GM21526 (cell line): ENCODE data around the gene DBI.
"Not testable (repeated sequence)": the region's sequence is repeated elsewhere in the genome, so short reads cannot be mapped to it uniquely, and the experiment has no call there.

Experiments
- ATAC-seq: cut with Tn5 transposase; IDR thresholded peaks from one replicate; pipeline ENCODE4 v1.9.1; 2021; ENCODE audit warnings: moderate library complexity; ENCODE audit not compliant: unreplicated experiment, low FRiP score

The DBI gene

DNA sequence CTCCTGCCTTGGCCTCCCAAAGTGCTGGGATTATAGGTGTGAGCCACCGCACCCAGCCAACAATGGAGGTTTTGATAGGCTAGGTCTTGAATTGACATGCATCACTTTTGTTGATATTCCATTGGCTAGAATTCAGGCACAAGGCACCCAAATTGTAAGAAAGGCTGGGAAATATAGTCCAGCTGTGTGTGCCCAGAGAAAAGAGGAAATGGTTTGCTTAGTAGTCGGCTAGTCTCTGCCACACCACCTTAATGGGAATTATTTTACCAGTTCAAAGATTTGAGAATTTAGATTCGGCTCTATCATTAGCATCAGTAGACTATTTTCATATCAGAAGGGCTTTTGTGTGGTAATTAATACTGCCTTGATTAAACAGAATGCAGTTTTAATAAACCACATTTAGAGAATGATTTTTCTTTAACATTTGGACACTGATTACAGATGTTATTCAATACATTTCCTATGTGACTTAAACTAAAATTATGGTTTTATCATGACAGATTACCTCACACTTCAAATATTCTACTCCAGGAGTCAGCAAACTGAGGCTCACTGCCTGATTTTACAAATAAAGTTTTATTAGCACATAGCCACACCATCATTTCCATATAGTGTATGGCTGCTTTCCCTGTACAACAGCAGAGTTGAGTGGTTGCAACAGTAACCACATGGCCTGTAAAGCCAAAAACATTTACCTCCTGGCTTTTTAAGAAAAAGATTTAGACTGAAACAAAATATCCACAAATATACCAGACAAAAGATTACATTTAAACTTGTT, 27.4 kb downstream of the DBI start:
- no peak for ATAC-seq

DNA sequence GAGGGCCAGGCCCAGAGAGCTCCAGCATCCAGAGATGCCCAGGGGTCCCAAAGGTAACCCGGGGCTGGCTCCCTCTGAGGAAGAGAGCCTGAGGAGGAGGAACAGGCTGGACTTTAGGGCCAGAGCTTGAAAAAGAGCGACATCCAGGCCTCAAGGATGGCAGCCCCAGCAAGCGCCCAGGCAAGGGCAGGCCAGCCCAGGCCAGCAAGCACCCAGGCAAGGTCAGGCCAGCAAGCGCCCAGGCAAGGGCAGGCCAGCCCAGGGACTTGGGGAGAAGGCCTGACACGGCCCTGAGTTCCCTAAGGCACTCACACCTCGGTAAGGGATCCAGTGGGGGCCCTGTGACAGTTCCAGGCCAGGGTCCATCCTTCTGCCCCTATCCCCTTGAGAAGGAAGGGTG, 30.4 kb downstream of the DBI start:
- no peak for ATAC-seq

DNA sequence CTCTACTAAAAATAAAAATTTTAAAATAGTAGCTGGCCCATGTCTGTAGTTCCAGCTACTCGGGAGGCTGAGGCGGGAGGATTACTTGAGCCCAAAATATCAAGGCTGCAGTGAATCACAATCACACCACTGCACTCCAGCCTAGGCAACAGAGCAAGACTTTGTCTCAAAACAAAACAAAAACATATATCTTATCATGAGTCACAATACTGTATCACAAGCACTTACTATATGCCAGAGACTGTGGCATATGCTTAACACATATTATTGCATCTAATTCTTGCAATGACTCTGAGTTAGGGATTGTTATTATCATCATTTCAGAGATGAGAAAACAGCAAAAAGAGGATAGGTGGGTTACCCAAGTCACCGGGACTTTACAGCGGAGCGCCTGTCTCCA, 35.3 kb downstream of the DBI start:
- no peak for ATAC-seq

GRCh38 chr2:119402645-119403560, 36.1 kb downstream of the DBI start:
- no peak for ATAC-seq

DNA sequence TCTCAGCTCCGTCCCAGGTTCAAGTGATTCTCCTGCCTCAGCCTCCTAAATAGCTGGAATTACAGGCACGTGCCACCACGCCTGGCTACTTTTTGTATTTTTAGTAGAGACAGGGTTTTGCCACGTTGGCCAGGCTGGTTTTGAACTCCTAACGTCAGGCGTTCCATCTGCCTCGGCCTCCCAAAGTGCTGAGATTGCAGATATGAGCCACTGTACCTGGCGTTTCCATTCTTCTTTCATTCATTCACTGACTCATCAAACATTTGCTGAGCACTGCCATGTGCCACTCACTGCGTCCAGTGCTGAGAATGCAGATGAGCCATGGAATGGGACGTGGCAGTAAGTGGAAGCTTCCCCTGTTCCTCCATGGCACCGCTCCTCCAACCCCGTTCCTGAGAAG, 36.8 kb downstream of the DBI start:
- ATAC-seq: not testable (repeated sequence)

DNA sequence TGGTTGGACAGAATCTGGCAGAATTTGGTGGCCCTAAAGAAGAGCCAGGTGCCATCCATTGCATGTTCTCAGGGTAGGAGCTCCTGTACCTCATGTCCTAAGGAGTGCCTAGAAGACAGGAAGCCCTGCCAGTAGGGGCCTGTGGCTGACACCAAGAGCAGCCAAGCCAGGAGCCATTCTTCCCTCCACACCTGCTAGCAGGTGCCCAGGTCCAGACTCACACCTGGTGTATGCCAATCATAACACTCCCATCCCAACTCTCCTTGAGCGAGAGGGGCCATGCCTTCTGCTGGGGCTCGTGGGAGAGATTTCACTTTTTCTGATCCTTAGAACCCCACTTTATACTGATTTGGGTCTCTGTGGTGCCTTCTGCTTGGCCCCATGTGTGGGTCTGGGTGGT, 38.4 kb downstream of the DBI start:
- no peak for ATAC-seq

DNA sequence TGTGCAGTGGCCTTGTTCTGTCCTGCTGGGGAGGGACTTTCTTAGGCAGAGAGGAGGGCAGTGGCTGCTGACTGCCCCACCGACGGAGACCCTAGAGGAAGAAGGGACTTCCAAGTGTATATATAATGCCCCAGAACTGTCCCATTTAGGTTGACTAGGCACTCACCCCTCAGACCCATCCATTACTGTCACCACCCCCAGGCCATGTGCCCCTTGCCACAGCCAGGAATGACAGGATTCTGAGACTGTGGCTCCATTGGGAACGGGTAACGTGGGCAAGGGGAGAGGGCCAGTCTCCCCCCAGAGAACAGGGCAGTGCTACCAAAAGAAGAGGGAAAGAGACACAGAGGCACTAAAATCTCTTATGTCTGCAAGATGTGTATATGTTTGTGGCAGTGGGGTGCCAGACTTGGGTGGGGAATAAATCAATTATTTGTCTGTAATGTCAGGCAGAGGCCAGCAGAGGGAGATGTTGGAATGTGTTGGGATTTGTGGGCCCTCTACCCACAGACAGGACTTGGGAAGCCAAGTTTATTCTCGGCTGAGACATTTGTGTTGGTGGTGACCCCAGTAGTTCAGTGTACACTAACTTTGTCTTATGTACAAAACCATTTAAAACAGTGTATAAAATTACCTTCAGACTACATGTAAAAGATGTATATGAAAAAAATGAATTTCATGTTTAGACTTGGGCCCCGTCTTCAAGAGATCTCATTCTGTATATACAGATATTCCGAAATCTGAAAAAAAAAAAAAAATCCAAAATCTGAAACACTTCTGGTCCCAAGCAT, 40.8 kb downstream of the DBI start:
- no peak for ATAC-seq

DNA sequence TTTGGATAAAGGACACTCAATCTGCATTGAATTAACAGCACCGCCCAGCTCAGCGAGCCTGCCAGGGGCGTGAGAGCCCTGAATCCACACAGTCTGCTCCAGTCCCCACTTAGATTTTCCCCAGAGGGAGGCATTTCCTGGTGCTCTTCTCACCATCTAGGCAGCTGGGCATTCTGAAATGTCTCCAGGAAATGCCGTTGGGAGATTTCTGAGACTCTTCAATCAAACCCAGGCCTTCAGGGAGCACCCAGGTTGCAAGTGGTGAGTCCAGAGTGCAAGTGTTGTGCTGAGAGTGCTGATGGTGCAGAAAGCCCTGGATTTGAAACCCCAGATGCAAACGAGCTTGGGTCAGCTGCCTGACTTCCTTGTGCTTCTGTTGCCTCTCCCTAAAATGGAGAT, 41.4 kb downstream of the DBI start:
- no peak for ATAC-seq

DNA sequence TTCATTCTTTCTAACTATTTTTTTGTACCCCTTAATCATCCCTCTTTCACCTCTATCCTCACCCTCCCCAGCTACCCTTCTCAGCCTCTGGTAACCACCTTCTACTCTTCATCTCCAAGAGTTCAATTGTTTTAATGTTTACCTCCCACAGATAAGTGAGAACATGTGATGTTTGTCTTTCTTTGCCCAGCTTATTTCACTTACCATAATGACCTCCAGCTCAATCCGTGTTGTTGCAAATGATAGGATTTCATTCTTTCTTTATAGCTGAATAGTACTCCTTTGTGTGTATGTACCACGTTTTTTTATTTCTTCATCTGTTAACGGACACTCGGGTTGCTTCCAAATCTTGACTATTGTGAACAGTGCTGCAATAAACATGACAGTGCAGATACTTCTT, 42.7 kb downstream of the DBI start:
- no peak for ATAC-seq

- no peak for ATAC-seq
These were observed 48.1 kb downstream of the DBI start for GRCh38 chr2:119414894-119415293.

GRCh38 chr2:119415630-119416029, 48.9 kb downstream of the DBI start:
- ATAC-seq: no peak

DNA sequence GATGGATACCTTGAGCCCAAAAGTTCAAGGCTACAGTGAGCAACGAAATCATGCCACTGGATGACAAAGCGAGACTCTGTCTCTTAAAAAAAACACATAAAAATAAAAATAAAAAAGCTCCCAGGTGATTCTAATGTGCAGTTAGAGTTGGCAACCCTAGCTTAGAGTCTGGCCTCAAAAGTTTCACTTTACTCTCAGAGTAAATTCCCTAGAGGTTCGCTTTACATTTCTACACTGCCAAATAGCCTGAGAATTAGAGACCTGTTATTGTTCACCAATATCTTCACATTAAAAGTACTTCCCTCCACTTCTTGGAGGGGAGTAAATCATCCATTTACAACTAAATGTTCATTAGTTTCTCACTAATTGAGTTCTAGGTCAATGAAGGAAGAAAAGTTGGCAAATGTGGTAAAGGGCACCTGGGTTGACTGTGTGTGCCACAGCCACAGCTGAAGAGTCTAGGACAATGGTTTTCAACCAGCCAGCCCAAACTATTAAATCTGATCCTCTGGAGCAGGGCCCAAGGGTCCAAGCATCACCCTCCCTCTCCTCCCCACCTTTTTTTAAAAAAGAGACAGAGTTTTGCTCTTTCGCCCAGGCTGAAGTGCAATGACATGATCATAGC, 49.6 kb downstream of the DBI start:
- ATAC-seq: no peak

DNA sequence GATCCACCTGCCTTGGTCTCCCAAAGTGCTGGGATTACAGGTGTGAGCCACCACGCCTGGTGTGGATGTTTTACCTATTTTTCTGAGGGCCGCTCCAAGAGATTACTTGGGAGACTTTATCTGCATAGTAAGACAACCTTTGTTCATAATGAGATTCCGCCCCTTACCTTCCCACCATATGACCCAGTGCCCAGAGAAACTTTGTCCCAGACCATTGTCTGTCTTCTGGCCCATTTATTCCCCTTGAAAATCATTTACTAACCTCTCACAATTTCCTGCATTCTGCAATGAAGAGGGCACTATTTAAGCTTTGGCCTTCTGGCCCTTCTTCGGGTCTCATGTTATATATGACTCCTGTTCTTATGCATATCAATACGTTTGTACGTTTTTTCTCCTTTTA, 51.1 kb downstream of the DBI start:
- no peak for ATAC-seq

GRCh38 chr2:119419065-119419464, 52.3 kb downstream of the DBI start:
- no peak for ATAC-seq

DNA sequence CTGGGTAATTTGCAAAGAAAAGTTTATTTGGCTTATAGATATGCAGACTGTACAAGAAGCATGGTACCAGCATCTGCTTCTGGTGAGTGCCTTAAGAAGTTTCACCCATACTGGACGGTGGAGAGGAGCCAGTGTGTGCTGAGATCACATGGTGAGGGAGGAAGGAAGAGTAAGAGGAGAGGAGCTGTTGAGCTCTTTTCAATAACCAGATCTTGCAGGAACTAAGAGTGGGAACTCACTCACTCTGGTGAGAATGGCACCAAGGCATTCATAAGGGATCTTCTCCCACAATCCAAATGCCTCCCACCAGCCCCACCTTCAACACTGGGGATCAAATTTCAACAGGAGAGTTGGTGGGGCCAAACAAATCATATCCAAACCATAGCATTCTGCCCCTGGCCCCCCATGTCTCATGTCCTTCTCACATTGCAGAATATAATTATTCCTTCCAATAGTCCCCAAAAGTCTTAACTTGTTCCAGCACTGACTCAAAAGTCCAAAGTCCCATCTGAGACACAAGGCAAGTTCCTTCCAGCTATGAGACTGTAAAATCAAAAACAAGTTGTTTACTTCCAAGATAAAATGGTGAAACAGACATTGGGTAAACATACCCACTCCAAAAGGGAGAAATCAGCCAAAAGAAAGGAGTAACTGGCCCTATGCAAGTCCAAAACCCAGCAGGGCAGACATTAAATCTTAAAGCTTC, 53.2 kb downstream of the DBI start:
- ATAC-seq: no peak

DNA sequence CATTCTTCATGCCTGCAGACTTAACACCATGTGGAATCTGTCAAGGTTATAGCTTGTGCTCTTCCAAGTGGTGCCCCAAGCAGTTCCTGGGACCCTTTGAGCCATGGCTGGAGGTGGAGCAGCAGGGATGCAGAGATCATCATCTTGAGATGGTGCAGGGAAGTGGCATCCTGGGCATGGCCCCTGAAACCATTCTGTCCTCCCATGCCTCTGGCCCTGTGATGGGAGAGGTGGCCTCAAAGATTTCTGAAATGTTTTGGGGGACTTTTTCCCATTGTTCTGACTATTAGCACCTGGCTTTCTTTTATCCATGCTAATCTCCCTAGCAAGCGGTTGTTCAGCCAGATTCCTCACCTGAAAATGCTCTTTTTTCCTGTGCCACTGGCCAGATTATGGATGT, 54.5 kb downstream of the DBI start:
- ATAC-seq: no peak

- ATAC-seq: no peak
These were observed 55.0 kb downstream of the DBI start for GRCh38 chr2:119421741-119422140.
